Common myeloid progenitor, CD34-positive (primary cell): Measurements from ENCODE around the gene DCXR.

Experiments used
- CTCF ChIA-PET: fragments of 350-600 bp; sonication (Branson Sonifier 250); formaldehyde crosslinking; loops from one replicate; lab custom pipeline; 2021; ENCODE audit warnings: antibody characterized with exemption; lab: Charles Lee
- POLR2A ChIA-PET: fragments of 350-600 bp; sonication (Branson Sonifier 250); formaldehyde crosslinking; loops from one replicate; lab custom pipeline; 2021; ENCODE audit warnings: antibody characterized with exemption; lab: Charles Lee
- DNase-seq, 3 donors: peaks; one replicate each; pipeline versions ENCODE4 v3.0.0 to v3.0.0-alpha.2; 2013
- H3K27ac ChIP-seq, 2 experiments: 1 replicate in 1 of 2; 2 replicates in 1 of 2; pipeline ENCODE4 v1.7.0; 2013; ENCODE audit warnings: inconsistent platforms in 2 of 2, low read length in 2 of 2, mild to moderate bottlenecking in 2 of 2, low read depth in 1 of 2, moderate library complexity in 1 of 2; ENCODE audit not compliant: severe bottlenecking in 2 of 2, insufficient read depth in 1 of 2, poor library complexity in 1 of 2
- H3K27me3 ChIP-seq, 5 experiments: replicated peaks in 2 of 5; 1 replicate in 3 of 5; 2 replicates in 2 of 5; pipeline versions ENCODE4 v1.6.1 to v1.7.0; 2013; ENCODE audit warnings: low read length in 4 of 5, mild to moderate bottlenecking in 2 of 5, moderate library complexity in 2 of 5, inconsistent platforms in 1 of 5; ENCODE audit not compliant: insufficient read depth in 5 of 5, control insufficient read depth in 4 of 5
- H3K36me3 ChIP-seq, 4 experiments: 1 replicate in 2 of 4; 2 replicates in 2 of 4; pipeline versions ENCODE4 v1.6.1 to v1.7.0; 2013; ENCODE audit warnings: low read length in 3 of 4, control low read depth in 1 of 4, mild to moderate bottlenecking in 1 of 4; ENCODE audit not compliant: control insufficient read depth in 4 of 4, insufficient read depth in 4 of 4
- H3K4me1 ChIP-seq, 4 experiments: 1 replicate in 3 of 4; 2 replicates in 1 of 4; pipeline versions ENCODE4 v1.6.1 to v1.7.1; 2013; ENCODE audit warnings: low read length in 3 of 4, mild to moderate bottlenecking in 3 of 4, control low read depth in 1 of 4, inconsistent platforms in 1 of 4, moderate library complexity in 1 of 4; ENCODE audit not compliant: control insufficient read depth in 4 of 4, insufficient read depth in 4 of 4; ENCODE audit errors: control extremely low read depth in 1 of 4
- H3K4me3 ChIP-seq, 7 experiments: 1 replicate in 4 of 7; 2 replicates in 3 of 7; pipeline versions ENCODE4 v1.5.1 to v1.7.0; 2013; ENCODE audit warnings: mild to moderate bottlenecking in 7 of 7, low read length in 6 of 7, moderate library complexity in 6 of 7, inconsistent platforms in 2 of 7, low read depth in 2 of 7, control low read depth in 1 of 7; ENCODE audit not compliant: insufficient read depth in 4 of 7, control insufficient read depth in 1 of 7; ENCODE audit errors: extremely low read depth in 1 of 7
- H3K9me3 ChIP-seq, 5 experiments: 1 replicate in 4 of 5; 2 replicates in 1 of 5; pipeline versions ENCODE4 v1.6.1 to v1.7.1; 2013; ENCODE audit warnings: low read length in 4 of 5, mild to moderate bottlenecking in 2 of 5, inconsistent platforms in 1 of 5, low read depth in 1 of 5, moderate library complexity in 1 of 5; ENCODE audit not compliant: control insufficient read depth in 4 of 5, insufficient read depth in 2 of 5; ENCODE audit errors: control extremely low read depth in 1 of 5
- WGBS: methylation state at CpG from one replicate; pipeline ENCODE4 v1.1.5; 2013; ENCODE audit not compliant: insufficient coverage; 5-methylcytosine and 5-hydroxymethylcytosine counted together

The DCXR gene

DNA sequence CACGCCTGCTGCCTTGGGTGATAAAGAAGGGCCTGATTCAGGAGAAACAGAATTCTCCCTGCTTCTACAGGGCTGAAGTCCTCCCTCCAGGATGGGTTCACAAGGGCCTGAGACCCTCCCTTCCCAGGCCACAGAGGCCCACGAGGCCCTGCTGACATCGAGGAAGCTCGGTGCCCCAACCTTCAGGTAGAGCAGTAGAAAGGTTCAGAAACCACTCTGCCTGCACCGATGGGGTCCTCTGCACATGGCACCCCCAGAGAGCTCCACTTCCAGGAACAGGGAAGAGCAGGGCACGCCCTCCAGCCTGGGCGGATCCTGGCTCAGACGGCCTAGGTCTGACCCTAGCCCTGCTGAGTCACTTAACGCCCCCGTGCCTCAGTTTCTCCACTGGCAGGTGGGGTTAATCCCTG lies 15.6 kb downstream of the DCXR start:
- H3K36me3 ChIP-seq, result peaks cover 0 to 19% (median 7%) of the 10 kb centered on the region in 4 experiments

DNA sequence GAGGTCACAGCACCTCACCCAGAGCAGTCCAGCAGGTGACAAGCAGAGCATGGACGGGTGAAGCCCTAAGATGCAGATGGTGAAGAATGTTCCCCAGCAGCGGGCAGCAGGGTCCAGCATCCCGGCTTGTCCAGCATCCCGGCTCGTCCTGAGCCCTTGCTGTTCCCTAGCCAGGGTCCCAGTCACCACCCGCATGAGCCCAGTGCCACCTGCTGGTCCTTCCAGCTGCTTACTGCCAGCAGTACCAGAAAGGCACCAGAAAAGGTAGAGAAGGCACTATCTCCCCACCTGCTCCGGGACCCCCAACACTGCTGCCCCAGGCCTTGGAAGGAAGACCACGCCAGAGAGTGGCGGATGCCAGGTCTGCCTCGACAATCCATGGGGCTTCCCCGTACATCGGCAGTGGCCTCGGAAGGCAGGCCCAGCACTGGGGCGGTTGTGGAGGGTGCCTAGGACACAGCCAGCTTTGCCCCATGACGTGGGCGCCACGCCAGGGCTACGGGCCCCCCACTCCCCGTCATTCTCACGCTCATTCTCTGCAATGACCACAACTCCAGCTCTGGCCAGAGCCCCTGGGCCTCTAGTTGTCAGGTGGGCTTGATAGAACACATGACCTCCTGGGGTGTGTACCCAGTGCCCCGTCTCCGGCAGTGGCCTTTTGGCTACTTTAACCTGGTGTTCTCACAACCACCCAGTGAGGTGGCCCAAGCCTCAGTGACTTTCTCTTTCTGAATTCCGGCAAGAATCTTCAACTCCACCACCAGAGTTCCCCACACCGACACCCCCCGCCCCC lies 16.2 kb downstream of the DCXR start:
- ChIA-PET CTCF (interaction anchor here (0.5 to 6.8 kb wide), 22 partner anchors 13 to 154 kb away, joined by 3 to 117 read pairs (median 4); partner anchors contain the start of genes ASPSCR1, MAFG and NOTUM), POLR2A (interaction anchor here (2.1 kb wide), 1 partner anchor 62 kb away, joined by 11 read pairs; no protein-coding TSS in a partner anchor)
- no peaks in the 10 kb centered on the region for H3K27me3 ChIP-seq
- whole genome bisulfite sequencing, result 43% methylated on average over 19 of the region's 25 CpGs
- H3K4me1 ChIP-seq, result peaks cover 0 to 33% (median 29%) of the 10 kb centered on the region in 4 experiments
- peak overlapping the region in 1 of 2 experiments; percentile 76 for H3K27ac ChIP-seq
- H3K9me3 ChIP-seq, result no peaks in the 10 kb centered on the region
- peak; percentile 63 to 77 (median 70) for DNase-seq
- peaks cover 0 to 17% (median 7%) of the 10 kb centered on the region in 4 experiments for H3K36me3 ChIP-seq
- H3K4me3 ChIP-seq, result peak overlapping the region in 6 of 7 experiments; percentile 8 to 85 (median 80)

More for the DNA sequence above, 15.6 kb downstream of the DCXR start:
- Histone ChIP-seq H3K27ac (peak overlapping the region in 1 of 2 experiments; percentile 76), H3K4me3 (peak overlapping the region; percentile 64 to 85 (median 77)), H3K9me3 (no peaks in the 10 kb centered on the region), H3K27me3 (no peaks in the 10 kb centered on the region), H3K4me1 (peaks cover 0 to 37% (median 29%) of the 10 kb centered on the region in 4 experiments)
- ChIA-PET POLR2A (interaction anchor here (0.6 to 2.1 kb wide), 2 partner anchors 62 to 353 kb away, joined by 4 to 11 read pairs; no protein-coding TSS in a partner anchor), CTCF (interaction anchor here (0.7 to 6.8 kb wide), 17 partner anchors 13 to 154 kb away, joined by 3 to 117 read pairs (median 6); partner anchors contain the start of genes ASPSCR1, MAFG and NOTUM)
- WGBS, result 7% methylated on average over 9 of the region's 10 CpGs
- no peak for DNase-seq

DNA sequence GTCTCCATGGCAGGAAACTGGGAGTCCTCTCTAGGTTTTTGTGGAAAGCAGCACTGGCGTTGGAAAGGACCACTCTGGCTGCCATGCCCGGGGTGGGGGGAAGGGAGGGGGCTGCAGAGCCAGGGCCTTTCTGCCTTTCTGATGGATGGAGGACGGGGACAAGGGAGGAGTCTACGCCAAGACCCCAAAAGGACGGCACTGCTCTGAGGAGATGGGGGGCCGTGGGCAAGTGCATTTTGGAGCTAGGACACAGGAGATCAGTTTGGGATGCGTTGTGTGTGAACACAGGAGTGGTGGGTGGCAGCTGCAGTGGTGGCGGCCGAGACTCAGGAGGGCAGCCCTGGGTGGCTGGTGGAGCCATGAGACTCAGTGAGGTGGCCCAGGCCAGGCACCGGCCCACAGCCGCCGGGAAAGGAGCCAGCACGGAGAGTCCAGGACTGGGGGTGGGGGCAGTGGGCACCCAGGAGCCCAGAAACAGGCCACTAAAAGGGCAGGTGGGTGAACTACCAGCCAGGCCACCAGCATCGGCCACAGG lies 16.9 kb downstream of the DCXR start:
- POLR2A ChIA-PET, result interaction anchor here (2.1 kb wide), 1 partner anchor 61 kb away, joined by 11 read pairs; no protein-coding TSS in a partner anchor
- Histone ChIP-seq H3K27ac (no peak overlapping the region), H3K27me3 (no peaks in the 10 kb centered on the region), H3K4me3 (no peak overlapping the region), H3K36me3 (peaks cover 0 to 17% (median 7%) of the 10 kb centered on the region in 4 experiments), H3K9me3 (no peaks in the 10 kb centered on the region), H3K4me1 (peaks cover 0 to 30% (median 28%) of the 10 kb centered on the region in 4 experiments)
- WGBS, result 96% methylated on average over 12 of the region's 14 CpGs
- DNase-seq, result no peak
- CTCF ChIA-PET, result interaction anchor here (0.9 to 6.8 kb wide), 25 partner anchors 12 to 153 kb away, joined by 3 to 117 read pairs (median 5); partner anchors contain the start of genes ASPSCR1, DCXR, MAFG and NOTUM

DNA sequence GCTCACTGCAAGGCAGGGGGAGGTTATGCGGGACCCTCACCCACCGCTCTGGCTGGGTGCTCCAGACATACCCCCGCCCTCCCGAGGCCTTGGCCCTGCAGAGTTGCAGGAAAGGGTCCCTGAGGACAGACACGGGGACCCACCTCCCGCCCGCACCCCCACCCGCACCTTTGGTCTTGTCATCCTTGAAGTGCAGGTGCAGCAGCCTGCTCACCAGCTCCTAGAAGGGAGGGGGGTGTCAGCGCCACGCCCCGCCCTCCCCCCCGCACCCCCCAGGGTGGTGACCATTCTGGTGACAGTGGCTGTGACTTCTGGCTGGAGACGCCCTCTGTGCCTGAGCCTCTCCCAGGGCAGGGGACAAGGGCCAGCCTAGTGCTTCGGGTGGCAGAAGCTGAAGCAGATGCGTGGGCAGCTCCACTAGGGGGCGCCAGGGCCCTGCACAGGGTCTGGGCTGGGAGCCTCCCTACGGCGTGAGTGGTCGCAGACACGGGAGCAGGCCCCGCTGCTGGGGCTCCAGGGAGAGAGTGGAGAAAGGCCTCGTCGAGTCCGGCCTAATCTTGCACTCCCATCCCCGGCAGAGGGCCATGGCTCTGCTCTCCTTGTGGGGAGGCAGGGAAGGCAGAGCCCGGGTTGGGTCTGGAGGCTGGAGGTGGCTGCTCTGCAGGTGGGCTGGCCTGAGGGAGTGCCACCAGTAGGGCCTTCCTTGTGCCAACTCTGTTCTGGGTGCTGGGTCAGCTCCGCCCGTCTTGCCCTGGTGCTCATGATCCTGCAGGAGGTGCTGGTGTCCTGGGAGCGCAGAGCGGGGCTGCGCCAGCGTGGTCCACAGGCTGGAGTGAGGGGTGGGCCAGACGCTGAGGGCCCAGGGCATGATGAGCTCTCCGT lies 17.6 kb downstream of the DCXR start:
- POLR2A ChIA-PET, result no interaction called here
- WGBS, result 77% methylated on average over 26 of the region's 34 CpGs
- Histone ChIP-seq H3K4me3 (no peak overlapping the region), H3K36me3 (peaks cover 0 to 17% (median 7%) of the 10 kb centered on the region in 4 experiments), H3K4me1 (peaks cover 0 to 30% (median 28%) of the 10 kb centered on the region in 4 experiments), H3K27ac (no peak overlapping the region), H3K27me3 (no peaks in the 10 kb centered on the region), H3K9me3 (no peaks in the 10 kb centered on the region)
- DNase-seq, result peak; percentile 48 to 55 (median 54)
- CTCF ChIA-PET, result interaction anchor here (0.6 to 6.8 kb wide), 24 partner anchors 9 to 152 kb away, joined by 3 to 117 read pairs (median 4); partner anchors contain the start of genes DCXR, MAFG and NOTUM

DNA sequence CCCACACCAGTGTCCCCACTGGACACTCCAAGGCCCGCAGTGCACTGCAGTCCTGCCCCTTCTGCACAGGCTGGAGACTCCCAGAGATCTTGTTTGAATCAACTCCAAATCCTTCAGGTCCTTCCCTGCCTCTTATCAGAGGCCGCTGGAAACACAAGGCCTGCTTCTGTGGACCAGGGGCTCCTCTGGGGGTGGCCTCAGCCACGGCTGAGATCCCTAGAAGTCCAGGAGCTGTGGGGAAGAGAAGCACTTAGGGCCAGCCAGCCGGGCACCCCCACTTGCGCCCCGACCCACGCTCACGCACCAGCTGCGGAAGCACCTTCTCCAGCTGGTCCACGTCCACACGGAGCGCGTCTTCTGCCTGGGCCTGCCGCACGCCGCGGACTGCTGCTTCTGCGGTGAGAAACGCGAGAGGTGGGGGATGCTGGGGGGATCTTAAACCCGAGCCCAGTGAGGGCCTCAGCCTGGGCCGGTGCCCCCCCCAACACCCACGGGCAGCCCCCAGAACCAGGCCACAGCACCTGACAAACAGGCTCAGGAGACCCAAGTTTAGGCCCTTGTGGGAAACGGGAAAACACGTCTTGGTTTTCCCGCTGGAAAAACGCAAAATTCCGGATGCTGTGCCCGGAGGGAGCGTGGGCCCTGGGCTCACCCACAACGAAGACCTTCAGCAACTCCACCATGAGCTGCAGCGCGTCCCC lies 18.4 kb downstream of the DCXR start:
- peaks cover 0 to 17% (median 7%) of the 10 kb centered on the region in 4 experiments for H3K36me3 ChIP-seq
- ChIA-PET CTCF (interaction anchor here (0.6 to 6.8 kb wide), 15 partner anchors 10 to 92 kb away, joined by 3 to 117 read pairs (median 6); partner anchors contain the start of genes DCXR, MAFG and NOTUM), POLR2A (no interaction called here)
- DNase-seq, result no peak
- H3K9me3 ChIP-seq, result no peaks in the 10 kb centered on the region
- peaks cover 0 to 27% (median 23%) of the 10 kb centered on the region in 4 experiments for H3K4me1 ChIP-seq
- H3K27me3 ChIP-seq, result no peaks in the 10 kb centered on the region
- H3K4me3 ChIP-seq, result no peak overlapping the region
- WGBS, result 91% methylated on average over 28 of the region's 33 CpGs
- no peak overlapping the region for H3K27ac ChIP-seq
